ENCODE measurements around the gene B3GALNT2.
"Not testable (repeated sequence)": the region's sequence is repeated elsewhere in the genome, so short reads cannot be mapped to it uniquely, and the experiment has no call there.

B3GALNT2 gene

DNA sequence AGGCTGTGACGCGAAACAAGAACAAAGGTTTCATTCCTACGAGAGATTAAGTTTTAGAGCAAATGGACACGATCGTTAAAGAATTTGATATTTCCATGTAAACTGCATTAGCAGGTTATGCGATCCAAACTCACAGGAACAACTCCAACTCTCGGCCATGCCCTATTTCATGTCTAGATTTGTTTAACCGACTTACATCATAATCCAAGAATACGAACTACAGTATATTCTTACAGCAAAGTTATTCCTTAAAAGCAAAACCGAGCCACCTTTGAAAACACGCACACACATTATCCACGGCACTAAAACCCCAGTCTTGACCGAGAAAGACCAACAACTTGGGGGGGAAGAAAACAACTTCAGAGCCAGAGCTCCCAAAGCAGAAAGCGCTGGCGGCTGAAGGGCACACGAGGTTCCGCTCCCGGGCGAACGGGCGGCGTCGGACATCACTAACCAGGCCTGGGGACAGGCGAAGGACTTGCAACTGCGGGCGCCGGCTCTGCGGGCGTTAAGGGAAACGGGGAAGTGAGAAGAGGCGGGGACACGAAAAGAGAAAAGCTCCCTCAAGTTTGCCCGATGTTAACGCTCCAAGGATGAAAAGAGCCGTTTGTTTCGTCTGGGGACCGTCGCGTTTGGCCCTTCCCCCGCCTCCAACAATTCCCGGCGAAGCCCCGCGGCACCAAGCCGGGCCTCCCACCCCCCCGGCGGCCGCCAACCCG is 690 bp downstream of the B3GALNT2 start:
- peak; percentile 13 for DNase-seq

- DNase-seq: no peak
Measured at GRCh38 chr1:235502601-235503402, 1.4 kb downstream of the B3GALNT2 start.

- no peak for DNase-seq
Measured at GRCh38 chr1:235500971-235501540, 3.2 kb downstream of the B3GALNT2 start.

DNA sequence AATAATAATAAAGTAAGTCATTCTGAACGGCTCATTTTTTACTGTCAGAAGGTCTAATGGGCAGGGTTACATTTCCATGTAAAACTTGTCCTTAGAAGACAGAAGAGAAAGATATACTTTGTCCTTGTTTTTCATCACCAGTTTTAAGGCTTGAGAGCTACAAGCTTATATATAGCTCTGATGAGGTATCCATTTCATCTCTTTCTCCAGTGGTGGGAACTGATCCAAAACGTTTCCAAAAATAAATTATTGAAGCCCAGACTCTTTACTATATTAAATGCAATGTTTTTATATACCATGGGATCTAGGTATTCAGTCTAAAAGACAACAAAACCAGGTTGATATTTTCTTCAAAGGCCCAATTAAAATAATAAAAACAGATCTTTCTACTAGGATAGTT is 8.7 kb downstream of the B3GALNT2 start:
- no peak for DNase-seq

- DNase-seq: no peak
Measured at GRCh38 chr1:235495030-235495429, 9.2 kb downstream of the B3GALNT2 start.

- DNase-seq: no peak
Measured at GRCh38 chr1:235494531-235494930, 9.7 kb downstream of the B3GALNT2 start.

DNA sequence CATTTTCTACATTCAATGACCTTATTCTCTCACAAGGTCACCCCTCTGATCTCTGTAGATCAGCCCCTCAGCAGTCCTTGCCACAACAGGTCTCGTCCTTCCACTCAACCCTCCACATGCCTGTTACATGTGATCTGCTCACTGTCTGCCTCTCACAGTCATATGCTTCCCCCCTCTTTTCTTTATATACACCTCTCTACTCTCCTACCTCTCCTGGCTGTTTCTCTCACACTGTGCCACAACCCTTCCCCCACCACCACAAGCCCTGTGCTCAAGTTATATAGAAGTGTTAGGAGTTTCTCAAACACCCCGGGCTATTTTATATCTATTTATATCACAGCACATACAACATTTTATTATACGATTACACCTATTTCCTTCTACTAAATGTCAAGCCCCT is 12.6 kb downstream of the B3GALNT2 start:
- DNase-seq: no peak

- DNase-seq: no peak
Measured at GRCh38 chr1:235486321-235486720, 17.9 kb downstream of the B3GALNT2 start.

DNA sequence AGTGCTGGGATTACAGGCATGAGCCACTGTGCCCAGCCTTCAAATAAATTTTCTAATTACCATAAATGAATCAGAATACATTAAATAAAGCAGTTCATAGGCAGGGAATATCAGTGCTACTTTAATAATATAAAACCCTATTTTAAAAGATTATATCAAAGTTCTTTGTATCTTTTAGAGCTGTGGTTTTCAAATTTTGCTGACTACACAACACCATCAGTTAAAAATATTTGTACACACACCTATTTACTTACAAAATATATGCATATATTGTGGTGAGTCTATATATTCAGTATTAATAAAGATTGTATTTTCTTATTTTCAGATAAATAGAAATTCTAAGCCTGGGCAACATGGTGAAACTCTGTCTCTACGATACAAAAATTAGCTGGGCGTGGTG is 18.7 kb downstream of the B3GALNT2 start:
- no peak for DNase-seq

DNA sequence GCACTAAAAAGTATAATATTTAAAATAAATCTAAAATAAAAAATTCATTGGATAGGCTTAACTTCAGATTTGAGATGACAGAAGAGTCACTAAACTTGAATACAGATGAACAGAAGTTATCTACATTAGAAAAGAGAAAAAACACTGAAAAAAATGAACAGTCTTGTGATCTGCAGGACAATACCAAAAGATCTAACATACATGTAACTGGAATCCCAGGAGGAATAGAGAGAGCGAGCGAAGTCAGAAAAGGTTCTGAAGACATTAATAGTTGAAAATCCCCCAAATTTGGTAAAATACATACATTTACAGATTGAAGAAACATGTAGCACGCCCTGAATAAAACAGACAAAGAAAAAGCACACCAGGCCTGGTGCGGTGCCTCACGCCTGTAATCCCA is 21.2 kb downstream of the B3GALNT2 start:
- DNase-seq: no peak

- no peak for DNase-seq
Measured at GRCh38 chr1:235473806-235474205, 30.4 kb downstream of the B3GALNT2 start.

GRCh38 chr1:235470741-235471439 is 33.4 kb downstream of the B3GALNT2 start:
- no peak for DNase-seq

GRCh38 chr1:235469897-235470296 is 34.4 kb downstream of the B3GALNT2 start:
- not testable (repeated sequence) for DNase-seq

DNA sequence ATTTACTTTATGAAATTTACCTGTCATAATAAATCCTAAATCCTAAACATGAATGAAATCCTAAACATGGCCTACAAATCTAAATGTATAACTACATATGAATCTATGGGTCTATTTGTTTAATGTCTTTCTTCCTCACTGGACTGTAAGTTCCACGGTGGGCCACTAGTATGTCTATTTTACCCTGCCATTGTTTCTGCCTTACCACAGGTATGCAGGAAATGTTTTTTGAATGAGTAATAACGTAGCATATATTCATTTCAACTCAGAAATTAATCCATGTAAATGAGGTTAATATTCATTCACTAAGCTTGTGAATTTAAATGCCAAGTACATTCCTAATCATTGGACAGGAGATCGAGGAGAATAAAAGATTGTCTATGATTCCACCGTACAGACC is 35.3 kb downstream of the B3GALNT2 start:
- no peak for DNase-seq

- no peak for DNase-seq
Measured at GRCh38 chr1:235468004-235468403, 36.2 kb downstream of the B3GALNT2 start.

- no peak for DNase-seq
Measured at GRCh38 chr1:235465066-235465465, 39.2 kb downstream of the B3GALNT2 start.

DNA sequence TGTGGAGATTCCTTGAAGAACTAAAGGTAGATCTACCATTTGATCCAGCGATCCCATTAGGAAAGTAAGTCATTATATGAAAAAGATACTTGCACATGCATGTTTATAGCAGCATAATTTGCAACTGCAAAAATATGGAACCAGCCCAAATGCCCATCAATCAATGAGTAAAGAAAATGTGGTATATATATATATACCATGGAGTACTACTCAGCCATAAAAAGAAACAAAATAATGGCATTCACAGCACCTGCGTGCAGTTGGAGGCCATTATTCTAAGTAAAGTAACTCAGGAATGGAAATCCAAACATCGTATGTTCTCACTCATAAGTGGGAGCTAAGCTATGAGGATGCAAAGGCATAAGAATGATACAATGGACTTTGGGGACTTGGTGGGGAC is 41.4 kb downstream of the B3GALNT2 start:
- not testable (repeated sequence) for DNase-seq

GRCh38 chr1:235461954-235462353 is 42.3 kb downstream of the B3GALNT2 start:
- DNase-seq: no peak

- no peak for DNase-seq
Measured at GRCh38 chr1:235460770-235461169, 43.5 kb downstream of the B3GALNT2 start.

- not testable (repeated sequence) for DNase-seq
Measured at GRCh38 chr1:235457856-235458255, 46.4 kb downstream of the B3GALNT2 start.

GRCh38 chr1:235455823-235456222 is 48.4 kb downstream of the B3GALNT2 start:
- DNase-seq: no peak

DNA sequence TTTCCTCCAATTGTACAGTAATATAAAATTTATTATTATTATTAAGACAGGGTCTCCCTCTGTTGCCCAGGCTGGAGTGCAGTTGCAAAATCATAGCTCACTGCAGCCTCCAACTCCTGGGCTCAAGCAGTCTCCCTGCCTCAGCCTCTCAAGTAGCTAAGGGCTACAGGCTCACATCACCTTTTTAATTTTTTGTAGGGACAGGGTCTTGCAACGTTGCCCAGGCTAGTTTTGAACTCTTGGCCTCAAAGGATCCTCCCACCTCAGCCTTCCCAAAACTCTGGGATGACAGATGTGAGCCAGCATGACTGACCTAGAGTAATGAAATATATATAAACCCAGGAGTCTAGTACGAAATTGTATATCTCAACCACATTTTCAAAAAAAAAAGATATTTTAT is 49.2 kb downstream of the B3GALNT2 start:
- DNase-seq: no peak

DNA sequence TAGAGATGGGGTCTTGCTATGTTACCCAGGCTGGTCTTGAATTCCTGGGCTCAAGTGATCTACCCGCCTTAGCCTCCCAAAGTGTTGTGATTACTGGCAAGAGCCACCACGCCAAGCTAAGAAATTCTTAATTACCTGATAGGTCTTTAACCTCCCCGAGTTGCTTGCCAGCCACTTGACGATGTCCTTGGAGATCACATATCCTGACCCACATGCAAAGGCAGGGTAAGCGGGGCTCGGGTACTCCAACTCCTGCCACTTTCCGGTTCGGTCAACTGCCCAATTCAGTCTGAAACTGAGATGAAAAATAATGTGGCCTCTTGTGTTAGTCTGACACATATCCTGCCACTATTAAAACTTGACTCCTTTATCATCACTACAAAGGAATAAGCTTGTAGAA is 50.2 kb downstream of the B3GALNT2 start:
- DNase-seq: no peak
